OCI-LY3 (cell line): ENCODE measurements around the gene PGP.

ENCODE experiments used
- H2AFZ ChIP-seq: fragments of 200-600, 300-600 bp; shearing (Covaris generic); 2 replicates; pipeline ENCODE4 v1.6.0; 2014; ENCODE audit warnings: antibody characterized with exemption, low read depth, low read length
- H3K27ac ChIP-seq: fragments of 200-600, 300-600 bp; sonication (generic); 2 replicates; pipeline ENCODE4 v1.5.1; 2014; ENCODE audit warnings: mild to moderate bottlenecking, low read length, moderate library complexity, mixed read lengths
- H3K27me3 ChIP-seq: fragments of 200-600, 300-600 bp; sonication (generic); 2 replicates; pipeline ENCODE4 v1.6.1; 2014; ENCODE audit warnings: low read depth, low read length, mixed read lengths
- H3K36me3 ChIP-seq: fragments of 200-600, 300-600 bp; sonication (generic); replicated peaks from 2 replicates; pipeline ENCODE3; 2014; ENCODE audit warnings: low read depth, low read length, mixed read lengths
- H3K4me1 ChIP-seq: fragments of 300-600, 200-600 bp; sonication (generic); 2 replicates; pipeline ENCODE4 v1.6.1; 2014; ENCODE audit warnings: low read length, mixed read lengths
- H3K4me2 ChIP-seq: fragments of 200-600, 300-600 bp; sonication (generic); 2 replicates; pipeline ENCODE4 v1.6.1; 2014; ENCODE audit warnings: low read length, mixed read lengths
- H3K4me3 ChIP-seq: fragments of 300-600, 200-600 bp; sonication (generic); 2 replicates; pipeline ENCODE4 v1.5.1; 2014; ENCODE audit warnings: antibody characterized with exemption, mild to moderate bottlenecking, low read length, moderate library complexity
- H3K79me2 ChIP-seq: fragments of 300-600, 200-600 bp; shearing (Covaris generic); 2 replicates; pipeline ENCODE4 v1.6.1; 2014; ENCODE audit warnings: mild to moderate bottlenecking, low read length, mixed read lengths
- H3K9ac ChIP-seq: fragments of 300-600, 200-600 bp; shearing (Covaris generic); 2 replicates; pipeline ENCODE4 v1.6.0; 2014; ENCODE audit warnings: mild to moderate bottlenecking, low read length, moderate library complexity
- H3K9me3 ChIP-seq: fragments of 200-600, 300-600 bp; shearing (Covaris generic); 2 replicates; pipeline ENCODE4 v1.6.1; 2014; ENCODE audit warnings: low read length, mixed read lengths; ENCODE audit not compliant: insufficient read depth
- H4K20me1 ChIP-seq: fragments of 200-600, 300-600 bp; sonication (generic); 2 replicates; pipeline ENCODE4 v1.6.1; 2016; ENCODE audit warnings: low read length, mixed read lengths; ENCODE audit not compliant: insufficient read depth
- CTCF ChIP-seq: fragments of 200-600, 300-600 bp; sonication (generic); IDR thresholded peaks from 2 replicates; pipeline ENCODE4 v1.5.1; 2014; ENCODE audit warnings: antibody characterized with exemption, low read length, low read depth
- EZH2phosphoT487 ChIP-seq: fragments of 200-600 bp; shearing (Covaris generic); IDR thresholded peaks from 2 replicates; pipeline ENCODE4 v1.6.1; 2018; ENCODE audit warnings: antibody characterized with exemption, mixed run types, low read depth

Gene PGP

GRCh38 chr16:2199621-2200139 lies 15.0 kb downstream of the PGP start:
- Histone ChIP-seq H4K20me1 (no peaks in the 10 kb centered on the region), H3K9ac (no peak overlapping the region), H3K79me2 (no peaks in the 10 kb centered on the region), H3K4me2 (no peak overlapping the region), H3K9me3 (no peaks in the 10 kb centered on the region), H3K27ac (no peak overlapping the region), H2AFZ (no peak overlapping the region), H3K4me3 (no peak overlapping the region), H3K36me3 (no peaks in the 10 kb centered on the region), H3K4me1 (peaks cover 9% of the 10 kb centered on the region), H3K27me3 (peaks cover 41% of the 10 kb centered on the region)
- TF ChIP-seq CTCF (no peak), EZH2phosphoT487 (no peak)

GRCh38 chr16:2199095-2199494 lies 15.5 kb downstream of the PGP start:
- peaks cover 47% of the 10 kb centered on the region for H3K27me3 ChIP-seq

GRCh38 chr16:2198283-2198682 lies 16.4 kb downstream of the PGP start:
- Histone ChIP-seq H3K9ac (no peak overlapping the region), H2AFZ (no peak overlapping the region), H3K27ac (no peak overlapping the region), H4K20me1 (no peaks in the 10 kb centered on the region), H3K4me1 (peaks cover 5% of the 10 kb centered on the region; the same call in 1 of the 2 replicates), H3K36me3 (no peaks in the 10 kb centered on the region), H3K79me2 (no peaks in the 10 kb centered on the region), H3K4me3 (no peak overlapping the region), H3K4me2 (no peak overlapping the region), H3K27me3 (peaks cover 48% of the 10 kb centered on the region), H3K9me3 (no peaks in the 10 kb centered on the region)
- TF ChIP-seq EZH2phosphoT487: no peak
- TF ChIP-seq CTCF: no peak

More at GRCh38 chr16:2199095-2199494, 15.5 kb downstream of the PGP start:
- no peak overlapping the region for H3K9ac ChIP-seq
- H3K36me3 ChIP-seq: no peaks in the 10 kb centered on the region
- H2AFZ ChIP-seq: no peak overlapping the region
- TF ChIP-seq EZH2phosphoT487 (no peak), CTCF (no peak)
- peaks cover 5% of the 10 kb centered on the region; the same call in 1 of the 2 replicates for H3K4me1 ChIP-seq
- H3K79me2 ChIP-seq: no peaks in the 10 kb centered on the region
- no peak overlapping the region for H3K4me2 ChIP-seq
- no peak overlapping the region for H3K4me3 ChIP-seq
- H3K27ac ChIP-seq: no peak overlapping the region
- H4K20me1 ChIP-seq: no peaks in the 10 kb centered on the region
- no peaks in the 10 kb centered on the region for H3K9me3 ChIP-seq

- no peak overlapping the region for H2AFZ ChIP-seq
- H3K9me3 ChIP-seq: no peaks in the 10 kb centered on the region
- no peak overlapping the region for H3K4me3 ChIP-seq
- peaks cover 5% of the 10 kb centered on the region; the same call in 1 of the 2 replicates for H3K4me1 ChIP-seq
- no peaks in the 10 kb centered on the region for H3K79me2 ChIP-seq
- no peaks in the 10 kb centered on the region for H4K20me1 ChIP-seq
- H3K4me2 ChIP-seq: no peak overlapping the region
- no peak overlapping the region for H3K9ac ChIP-seq
- no peak for TF ChIP-seq CTCF
- no peaks in the 10 kb centered on the region for H3K36me3 ChIP-seq
- H3K27me3 ChIP-seq: peaks cover 48% of the 10 kb centered on the region
- no peak overlapping the region for H3K27ac ChIP-seq
Observed at GRCh38 chr16:2197765-2198164, 16.9 kb downstream of the PGP start.
